NCI-H128 (cell line): Measurements from ENCODE around the gene DNLZ.

Experiments
- DNase-seq: peaks from one replicate; lab custom pipeline; 2025; ENCODE audit not compliant: unreplicated experiment; lab: John Stamatoyannopoulos, UW

Gene DNLZ

GRCh38 chr9:136377341-136378169 lies 14.0 kb upstream of the DNLZ start:
- DNase-seq, result no peak

DNA sequence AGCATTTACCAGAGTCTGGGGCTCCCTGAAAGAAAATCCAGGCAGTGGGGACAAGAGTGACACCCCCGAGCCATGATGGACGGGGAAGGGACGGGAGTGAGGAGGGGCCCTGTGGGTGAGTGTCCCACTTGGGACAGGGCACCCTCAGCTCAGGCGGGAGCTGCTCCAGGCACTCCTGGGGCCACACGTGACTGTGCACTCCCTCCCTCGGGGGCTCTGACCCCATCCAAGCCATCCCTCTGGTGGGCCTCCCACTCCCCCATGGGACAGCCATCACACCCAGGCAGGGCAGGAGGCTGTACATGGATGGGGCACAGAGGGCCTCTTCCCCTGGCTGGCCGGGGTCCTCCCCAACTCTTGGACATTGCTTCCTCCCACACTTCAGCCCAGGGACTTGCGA lies 12.9 kb upstream of the DNLZ start:
- no peak for DNase-seq

- no peak for DNase-seq
Observed at GRCh38 chr9:136375096-136375495, 11.6 kb upstream of the DNLZ start.

DNA sequence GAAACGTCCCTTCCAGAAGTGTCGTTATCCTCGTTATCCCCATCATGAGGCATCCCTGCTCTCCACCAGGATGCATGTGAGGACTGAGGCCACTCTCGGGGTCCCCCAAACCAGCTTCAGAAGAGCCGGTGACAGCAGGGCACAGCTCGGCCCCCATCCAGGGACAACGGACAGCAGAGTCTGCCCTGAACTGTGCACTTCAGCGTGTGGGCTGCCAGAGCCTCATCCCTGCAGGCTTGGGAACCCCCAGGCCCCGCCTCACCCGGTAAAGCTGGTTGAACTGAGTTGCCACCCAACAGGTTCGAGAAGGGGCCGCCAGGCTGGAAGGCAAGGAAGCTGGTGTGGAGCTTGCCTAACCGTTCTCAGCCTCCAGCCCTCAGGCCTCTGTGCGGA lies 10.6 kb upstream of the DNLZ start:
- no peak for DNase-seq

DNA sequence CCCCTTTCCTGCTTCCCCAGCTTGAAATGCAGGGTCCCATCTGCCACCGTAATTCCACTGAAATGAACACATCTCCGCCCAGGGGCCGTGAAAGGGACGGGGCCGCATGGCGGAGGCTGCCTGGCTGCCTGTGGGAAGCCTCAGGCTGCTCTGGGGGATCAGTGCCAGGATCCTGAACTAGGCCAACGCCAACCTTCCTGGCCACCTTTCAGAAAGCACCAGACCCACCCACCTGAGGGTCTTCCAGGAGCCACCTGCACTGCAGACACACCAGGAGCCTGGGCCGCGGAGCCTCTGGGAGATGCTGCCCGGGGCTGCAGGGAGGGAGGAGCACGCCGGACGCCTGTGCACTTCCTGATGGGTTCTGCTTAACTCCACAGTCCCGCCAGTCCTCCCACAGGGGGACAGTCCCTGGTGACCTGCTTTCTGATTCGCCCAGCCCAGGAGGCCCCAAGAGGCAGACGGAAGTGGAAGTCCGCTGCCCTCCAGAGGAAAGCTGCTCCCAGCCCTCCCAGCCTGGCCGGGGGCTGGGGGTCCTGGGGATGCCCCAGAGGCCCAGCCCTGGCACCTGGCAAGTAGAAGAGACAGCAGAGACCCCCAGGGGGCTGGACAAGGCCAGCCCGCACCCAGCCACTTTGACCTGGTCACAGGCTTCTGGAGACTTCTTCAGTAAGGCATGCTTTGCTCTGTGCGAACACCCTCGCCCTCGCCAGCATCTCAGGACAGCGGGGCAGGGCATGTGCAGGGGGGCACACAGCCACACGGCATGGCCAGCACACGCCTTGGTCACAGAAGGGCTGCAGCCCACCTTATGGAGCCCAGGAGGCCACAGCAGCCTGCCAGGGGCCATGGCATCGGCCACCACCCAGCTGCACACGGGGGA lies 10.0 kb upstream of the DNLZ start, which contains the start of gene CARD9:
CARD9 (minus strand) TSS at position 370 of the 883 bp plus-strand sequence. CDS start 1,591 bp downstream, outside the sequence.
- DNase-seq, result no peak

- DNase-seq, result no peak
Observed at GRCh38 chr9:136372561-136373299, 9.2 kb upstream of the DNLZ start.

DNA sequence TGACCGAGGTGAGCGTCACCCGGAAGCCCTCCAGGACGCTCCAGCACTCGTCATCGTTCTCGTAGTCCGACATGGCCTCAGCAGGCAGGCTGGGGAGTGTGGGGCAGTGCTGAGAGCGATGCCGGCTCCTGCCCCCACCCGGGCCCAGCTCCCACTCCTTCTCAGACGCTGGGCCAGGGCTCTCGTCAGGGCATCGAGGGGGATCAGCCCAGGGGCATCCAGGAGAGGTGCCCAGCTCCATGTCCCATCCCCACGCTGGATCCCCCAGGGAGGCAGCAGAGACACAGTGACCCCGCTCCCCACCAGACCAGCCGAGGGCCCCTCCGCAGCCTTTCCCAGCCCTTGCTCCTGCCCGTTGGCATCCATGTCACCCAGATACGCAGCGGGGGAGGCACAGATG lies 8.5 kb upstream of the DNLZ start:
- DNase-seq, result no peak

DNA sequence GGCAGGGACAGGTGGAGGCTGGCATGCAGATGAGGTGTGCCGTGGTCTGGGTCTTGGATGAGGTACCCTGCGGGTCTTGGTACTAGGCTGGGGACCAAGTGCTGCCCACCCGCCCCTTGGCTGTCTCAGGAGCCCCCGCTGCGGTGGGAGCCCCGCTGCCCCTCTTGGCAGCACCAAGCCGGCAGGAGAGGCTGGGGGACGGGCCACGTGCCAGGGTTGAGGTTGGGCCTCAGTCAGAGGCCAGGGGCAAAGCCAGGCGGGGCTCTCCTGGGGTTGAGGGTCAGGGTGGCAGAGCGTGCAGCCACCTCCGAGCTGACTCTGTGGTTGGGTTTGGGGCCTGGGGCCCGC lies 8.0 kb upstream of the DNLZ start:
- no peak for DNase-seq

DNA sequence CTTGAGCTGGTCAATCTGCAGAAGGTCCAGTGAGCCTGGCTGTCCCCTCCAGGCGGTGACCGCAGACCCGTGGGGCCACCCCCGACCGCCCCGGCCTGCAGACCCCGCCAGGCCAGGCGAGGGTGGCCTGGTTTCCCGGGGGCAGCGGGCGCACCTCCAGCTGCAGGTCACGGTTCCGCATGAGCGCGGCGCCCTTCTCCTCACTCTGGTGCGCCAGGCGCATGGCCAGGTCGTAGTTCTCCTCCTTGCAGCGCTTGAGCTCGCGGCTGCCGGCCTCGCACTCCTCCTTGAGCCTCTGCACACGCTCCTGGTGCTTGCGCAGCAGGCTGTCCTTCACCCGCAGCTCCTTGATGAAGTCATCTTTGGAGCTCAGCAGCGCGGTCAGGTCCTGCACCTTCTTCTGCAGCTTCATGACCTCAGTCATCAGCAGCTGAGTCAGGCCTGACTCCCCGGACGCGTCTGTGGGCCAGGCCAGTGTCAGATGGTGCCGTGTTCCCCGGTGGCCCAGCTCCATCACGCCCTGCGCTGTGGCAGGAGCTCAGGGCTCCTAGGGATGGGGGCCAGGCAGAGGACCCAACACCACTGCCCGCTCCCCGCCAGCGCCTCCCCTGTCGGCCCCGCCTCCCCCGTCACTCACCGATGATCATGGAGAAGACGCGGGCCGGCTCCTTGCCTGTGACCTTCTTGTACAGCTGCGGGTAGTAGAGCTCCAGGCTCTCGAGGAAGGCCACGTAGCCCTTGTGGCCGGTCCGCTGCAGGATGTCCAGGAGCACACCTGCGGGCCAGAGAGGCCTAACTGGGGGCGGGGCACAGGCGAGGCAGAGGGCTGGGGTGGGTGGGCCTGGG lies 7.4 kb upstream of the DNLZ start:
- DNase-seq, result no peak

DNA sequence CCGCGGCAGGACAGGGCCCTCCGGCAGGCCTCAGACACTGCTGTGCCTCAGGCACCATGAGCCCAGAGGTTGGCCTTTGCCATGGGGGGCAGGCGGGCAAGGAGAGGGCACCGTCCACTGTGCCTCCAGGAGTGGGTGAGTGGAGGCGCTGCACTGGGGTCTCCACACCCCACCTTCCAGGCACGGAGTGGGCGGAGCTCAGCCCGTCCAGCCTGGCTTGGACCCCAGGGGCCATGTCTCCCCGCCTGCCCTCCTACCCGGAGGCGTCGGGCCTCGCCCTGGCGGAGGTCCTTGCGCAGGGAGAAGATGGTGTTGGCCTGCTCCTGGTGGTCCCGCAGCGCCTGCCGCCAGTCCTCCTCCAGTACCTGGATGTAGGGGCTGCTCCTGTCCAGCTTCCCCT lies 6.5 kb upstream of the DNLZ start:
- DNase-seq, result no peak

DNA sequence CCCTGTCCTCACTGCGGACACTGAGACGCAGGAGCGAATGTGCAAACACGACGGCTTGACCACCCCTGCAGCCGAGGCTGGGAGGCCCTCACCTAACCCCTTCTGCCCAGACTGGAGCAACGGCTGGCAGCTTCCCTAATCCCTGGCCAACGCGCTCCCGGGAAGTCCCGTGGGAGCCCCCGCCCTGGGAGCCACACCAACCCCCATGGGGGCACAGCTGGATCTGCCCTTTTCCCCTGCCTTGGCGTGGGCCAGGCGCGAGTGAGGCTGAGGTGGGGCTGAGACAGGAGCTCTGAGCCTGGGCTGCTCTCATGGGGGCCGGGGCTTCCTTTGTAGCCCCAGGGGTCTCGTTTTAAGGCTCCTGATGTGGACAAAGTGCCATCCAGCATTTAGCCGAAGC lies 4.6 kb upstream of the DNLZ start:
- no peak for DNase-seq

GRCh38 chr9:136367296-136368145 lies 4.0 kb upstream of the DNLZ start:
- no peak for DNase-seq

- no peak for DNase-seq
Observed at GRCh38 chr9:136366826-136367225, 3.3 kb upstream of the DNLZ start.

DNA sequence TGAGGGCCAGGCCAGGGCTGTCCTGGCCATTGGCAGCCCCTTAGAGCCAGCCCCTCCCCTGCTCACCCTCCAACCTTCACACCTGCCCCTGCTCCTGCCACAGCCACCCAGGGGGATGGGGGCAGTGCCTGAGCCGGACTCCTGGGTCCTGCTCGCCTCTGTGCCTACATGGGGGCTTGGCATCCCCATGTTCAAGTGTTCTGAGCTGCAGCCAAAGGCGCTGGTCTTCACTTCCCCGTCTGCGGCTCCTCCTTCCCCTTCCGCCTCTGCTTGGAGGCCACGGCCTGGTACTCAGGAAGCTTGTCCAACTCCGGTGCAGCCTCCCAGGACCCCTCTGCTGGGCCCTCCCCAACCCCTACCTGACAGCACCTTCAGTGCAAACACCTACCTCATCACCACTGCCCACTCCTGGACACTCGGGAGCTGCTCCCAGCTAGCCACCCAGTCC lies 2.3 kb upstream of the DNLZ start:
- no peak for DNase-seq

DNA sequence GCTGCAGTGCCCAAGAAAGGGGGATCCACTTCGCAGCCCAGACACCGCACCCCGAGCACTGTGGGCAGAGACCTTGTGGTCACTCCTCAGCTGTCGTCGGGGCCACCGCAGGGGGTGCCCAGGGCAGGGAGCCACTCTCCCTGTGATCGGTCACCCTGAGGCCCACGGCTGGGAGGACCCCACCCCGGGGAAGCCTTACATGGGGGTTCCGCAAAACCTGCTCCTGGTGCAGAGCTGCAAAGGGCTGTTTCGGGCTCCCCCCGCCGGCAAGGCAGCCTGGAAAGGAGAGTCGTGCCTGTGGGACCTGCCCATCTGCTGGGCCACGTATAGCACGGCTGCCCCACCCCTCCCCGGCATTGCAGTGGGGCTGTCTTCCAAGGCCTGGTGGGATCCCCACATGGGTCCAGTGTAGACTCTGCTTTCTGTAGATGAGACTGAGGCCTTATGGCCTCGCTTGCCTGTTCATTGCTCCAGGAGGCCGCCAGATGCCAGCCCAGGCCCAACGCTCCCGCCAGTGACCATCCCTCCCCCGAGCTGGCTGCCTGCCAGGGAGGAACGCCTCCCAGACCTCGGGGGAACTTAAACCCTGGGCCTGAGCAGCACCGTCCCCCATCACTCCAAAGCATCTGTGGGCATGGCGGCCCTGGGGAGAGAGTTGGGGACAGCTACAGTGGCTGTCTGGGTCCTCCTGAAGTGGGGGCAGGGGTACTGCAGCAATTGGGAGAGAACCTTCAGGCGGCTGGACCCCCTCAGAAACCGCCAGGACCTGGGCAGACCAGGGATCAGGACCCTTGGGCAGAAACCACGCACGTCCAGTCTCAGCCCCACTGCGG lies 1.6 kb upstream of the DNLZ start:
- no peak for DNase-seq

DNA sequence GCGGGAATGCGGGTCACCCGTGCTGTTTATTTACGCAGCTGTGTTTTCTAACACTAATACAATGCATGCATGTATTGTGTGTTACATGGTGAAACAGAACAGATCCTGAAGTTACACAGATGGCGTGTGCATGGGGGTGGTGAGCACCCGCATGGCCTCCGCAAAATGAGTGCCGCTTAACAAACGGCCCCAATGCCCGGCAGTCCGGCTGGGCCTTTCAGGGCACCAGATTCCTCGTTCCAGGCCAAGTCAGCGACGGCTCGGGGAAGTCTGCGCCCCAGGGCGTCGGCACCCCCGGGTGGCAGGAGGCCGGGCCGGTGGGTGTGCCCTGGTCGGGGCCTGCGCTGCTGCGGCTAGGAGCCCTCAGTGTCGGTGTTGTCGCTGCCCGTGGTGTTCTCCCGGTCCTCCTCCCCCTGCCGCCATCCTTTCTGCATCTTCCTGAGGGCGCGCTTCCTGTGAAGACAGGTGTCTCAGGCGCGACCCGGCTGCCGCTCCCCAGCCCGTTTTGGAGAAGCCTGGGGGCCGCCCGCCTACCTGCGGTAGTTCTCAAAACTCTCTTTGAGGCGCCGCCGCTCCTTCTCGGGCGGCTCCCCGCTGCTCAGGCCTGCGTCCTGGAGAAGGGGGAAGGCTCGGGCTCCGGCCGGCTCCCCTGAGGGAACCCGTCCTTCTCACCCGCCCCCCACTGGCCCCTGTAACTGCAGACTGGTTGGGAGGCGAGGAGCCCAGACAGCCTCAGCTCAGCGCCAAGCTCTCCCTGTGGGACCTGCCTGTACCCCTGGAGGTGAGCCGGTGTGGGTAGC lies 605 bp upstream of the DNLZ start:
- DNase-seq, result no peak

GRCh38 chr9:136362450-136362784 lies 1.1 kb downstream of the DNLZ start:
- no peak for DNase-seq
